HG02763 (cell line): ENCODE results near the gene HTR4.

Experiments
- ATAC-seq: cut with Tn5 transposase; IDR thresholded peaks from one replicate; pipeline ENCODE4 v1.9.1; 2021; ENCODE audit warnings: mild to moderate bottlenecking, moderate library complexity; ENCODE audit not compliant: unreplicated experiment

The HTR4 gene

DNA sequence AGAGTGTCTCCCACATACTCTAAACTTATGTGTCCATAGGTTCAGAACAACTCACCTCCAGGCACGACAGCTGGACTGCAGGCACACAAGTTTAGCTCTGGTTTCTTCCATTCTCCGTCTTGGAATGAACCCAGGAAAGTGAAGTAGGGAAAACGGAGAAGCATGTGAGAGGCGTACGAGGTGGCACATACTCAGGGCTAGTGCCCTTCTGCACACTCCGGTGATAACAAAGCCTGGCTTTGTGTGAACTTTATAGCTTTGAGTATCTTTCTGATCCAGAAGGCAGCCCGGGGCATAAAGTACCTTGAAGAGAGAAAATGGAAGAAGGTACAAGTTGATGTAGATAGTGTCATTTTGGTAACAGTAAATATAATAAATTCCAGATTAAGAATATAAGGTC lies 11.1 kb upstream of the HTR4 start:
- ATAC-seq, result no peak

DNA sequence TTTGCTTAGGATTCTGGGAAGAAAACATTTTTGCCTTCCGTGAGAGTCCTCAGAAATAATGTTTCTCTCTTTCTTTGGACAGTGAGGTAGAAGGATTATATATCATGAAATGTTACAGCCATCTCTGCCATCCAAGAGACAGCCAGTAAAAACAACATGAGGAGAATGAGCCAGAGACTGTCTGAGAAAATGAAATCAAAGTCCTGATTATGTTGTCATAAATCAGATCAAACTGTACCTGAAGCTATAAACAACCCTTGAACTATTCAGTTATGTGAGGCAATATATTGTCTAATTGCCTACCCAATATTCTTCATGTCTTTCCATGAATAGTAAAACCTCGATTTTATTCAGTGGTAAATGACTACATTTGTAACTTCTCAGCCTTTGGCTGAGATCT lies 9.2 kb upstream of the HTR4 start:
- no peak for ATAC-seq

DNA sequence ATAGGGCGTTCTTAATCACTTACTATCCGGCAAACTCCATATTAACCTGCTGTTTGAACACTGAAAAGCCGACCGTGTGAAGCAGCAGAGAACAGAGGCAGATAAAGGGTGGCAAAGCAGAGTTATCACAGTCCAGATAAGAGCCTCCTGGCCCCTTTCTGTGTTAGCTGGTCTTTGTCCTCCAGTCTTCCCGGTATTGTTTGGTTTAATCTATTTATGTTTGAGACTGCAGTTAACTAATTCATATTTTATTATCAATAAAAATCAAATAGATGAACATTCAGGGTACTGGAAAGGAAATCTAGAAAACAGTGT lies 6.0 kb upstream of the HTR4 start:
- ATAC-seq, result no peak

DNA sequence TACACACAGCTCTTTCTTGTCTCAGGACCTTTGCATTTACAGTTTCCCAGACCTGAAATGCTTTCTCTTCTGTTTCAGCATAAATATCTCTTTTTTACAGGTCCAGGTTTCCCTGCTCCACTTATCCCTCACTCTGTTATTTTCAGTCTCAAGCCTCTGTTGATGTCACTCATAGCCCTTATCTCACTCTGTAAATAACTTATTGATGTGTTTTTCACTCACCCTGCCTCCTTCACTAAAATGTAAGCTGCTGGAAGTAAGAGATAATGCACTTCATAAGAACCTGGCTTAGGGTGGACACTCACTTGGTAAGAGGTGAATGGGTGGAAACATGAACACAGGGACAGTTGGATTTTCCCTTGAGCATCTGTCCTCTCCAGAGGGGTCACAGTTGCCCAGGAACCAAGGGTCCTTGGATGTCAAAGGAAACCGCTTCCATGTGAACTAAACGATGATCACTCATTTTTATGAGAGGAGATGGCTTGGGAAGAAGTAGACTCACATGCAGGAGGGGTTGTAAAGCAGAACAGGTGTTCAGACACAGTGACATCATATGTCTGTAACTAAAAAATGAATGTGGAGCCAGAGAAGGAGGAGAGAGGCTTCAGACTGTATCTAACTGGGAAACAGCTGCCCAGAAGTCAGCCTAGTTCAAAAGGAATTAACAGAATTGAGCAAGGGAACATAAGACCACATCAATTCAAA lies 5.5 kb upstream of the HTR4 start:
- no peak for ATAC-seq

DNA sequence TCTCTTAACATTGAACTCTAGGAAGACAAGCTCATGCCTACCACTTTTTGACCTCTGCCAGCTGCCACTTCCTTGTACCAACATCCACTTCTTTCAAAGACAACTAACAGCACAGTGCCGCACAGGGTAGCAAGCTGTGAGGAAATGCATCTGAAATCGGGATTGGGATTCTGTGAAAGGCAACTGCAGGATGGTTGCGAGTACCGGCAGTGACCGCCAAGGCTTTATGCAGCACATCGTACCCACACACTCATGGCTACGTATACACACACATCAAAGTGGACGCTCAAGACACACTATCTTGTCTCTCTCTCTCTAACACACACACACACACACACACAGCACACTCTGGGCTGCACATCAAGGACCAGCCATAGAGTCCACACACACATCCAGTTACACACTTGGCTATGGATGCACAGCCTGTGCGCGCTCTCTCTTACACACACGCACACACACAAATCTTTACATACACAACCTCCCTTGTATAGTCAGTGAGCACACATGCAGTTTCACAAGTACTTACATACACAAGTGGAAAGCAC lies 964 bp downstream of the HTR4 start:
- ATAC-seq, result no peak

DNA sequence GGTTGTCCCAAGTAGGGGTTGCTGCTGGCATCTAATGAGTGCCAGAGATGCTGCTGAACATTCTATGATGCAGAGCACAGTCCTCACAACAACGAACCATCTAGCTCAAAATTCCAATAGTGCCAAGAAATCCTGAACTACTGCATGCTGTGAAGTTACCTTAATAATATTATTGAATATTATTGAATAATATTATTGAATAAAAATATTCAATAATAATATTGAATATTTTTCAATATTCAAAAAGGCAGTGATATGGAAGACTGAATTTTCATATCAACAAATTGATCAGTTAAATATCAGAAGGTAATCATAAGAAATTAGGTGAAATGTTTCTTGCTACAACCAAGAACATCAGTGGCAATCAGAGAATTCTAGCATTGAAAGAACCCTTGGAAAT lies 2.8 kb downstream of the HTR4 start:
- ATAC-seq, result no peak

DNA sequence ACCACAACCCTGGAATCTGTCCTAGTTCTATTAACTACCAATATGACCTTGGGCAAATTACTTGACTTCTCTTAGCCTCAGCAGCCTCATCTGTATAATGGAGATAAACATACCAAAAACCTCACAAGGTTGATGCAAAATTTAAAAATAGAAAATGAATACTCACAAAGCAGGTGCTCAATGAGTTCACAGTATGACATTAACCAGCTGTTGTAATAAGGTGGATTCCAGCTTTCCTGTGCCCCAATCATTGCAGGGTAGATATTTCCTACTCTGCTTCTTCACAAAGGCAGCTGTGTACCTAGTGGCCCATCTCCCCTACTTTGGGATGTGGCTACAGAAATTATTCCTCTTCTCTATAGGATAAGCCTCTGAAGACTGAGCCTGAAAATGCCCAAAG lies 8.8 kb downstream of the HTR4 start:
- no peak for ATAC-seq

DNA sequence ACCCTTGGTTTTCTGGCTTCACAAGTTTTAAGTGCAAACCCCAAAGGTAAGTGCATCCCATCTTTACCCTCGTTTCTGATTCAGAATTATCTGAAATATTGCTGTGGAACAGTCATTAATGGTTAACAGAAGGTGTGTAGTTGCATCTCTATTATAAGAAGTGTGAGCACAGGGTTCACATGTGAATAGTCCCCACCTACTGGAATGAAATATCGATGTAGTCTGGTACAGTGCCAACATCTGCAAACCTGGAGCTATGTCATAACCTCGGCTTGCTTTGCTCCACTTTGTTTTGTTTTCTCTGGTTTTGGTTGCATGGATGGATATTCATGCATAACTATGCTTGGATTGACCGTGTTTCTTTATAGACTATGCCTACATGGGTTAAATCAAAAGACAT lies 12.6 kb downstream of the HTR4 start:
- no peak for ATAC-seq

DNA sequence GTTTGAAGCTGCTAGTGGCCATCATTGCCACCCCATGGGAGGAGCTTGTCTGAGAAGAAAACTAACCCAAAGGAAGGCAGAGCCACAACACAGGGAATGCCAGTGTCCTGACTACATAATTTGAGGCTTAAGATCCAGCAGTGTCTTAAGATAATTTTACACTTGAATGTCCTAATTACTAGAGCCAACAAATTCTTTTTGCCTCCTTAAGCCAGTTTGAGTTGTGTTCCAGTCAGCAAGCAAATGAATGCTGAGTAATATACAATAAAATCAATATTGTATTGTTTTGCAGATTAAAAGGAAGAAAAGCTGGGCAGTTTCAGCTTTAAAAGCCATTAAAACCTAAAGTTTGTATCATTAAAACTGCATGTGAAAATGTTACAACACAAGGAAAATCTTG lies 13.9 kb downstream of the HTR4 start:
- ATAC-seq, result no peak

DNA sequence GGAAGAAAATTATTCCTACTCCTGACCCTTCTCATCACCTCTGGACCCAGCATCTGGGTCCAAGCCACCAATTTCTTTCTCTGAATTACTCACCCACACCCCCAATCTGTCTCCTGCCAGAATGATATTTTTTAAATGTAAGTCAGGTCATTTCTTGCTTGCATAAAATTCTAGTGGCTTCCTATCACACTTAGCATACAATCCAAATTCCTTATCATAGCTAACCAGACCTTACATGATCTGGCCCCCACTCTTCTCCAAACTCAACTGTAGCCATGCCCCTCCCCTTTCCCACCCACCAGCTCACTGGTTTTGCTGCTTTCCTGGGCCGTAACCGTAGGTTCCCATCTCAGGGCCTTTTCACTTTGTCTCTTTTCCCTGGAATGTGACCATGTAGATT lies 15.2 kb downstream of the HTR4 start:
- ATAC-seq, result no peak

DNA sequence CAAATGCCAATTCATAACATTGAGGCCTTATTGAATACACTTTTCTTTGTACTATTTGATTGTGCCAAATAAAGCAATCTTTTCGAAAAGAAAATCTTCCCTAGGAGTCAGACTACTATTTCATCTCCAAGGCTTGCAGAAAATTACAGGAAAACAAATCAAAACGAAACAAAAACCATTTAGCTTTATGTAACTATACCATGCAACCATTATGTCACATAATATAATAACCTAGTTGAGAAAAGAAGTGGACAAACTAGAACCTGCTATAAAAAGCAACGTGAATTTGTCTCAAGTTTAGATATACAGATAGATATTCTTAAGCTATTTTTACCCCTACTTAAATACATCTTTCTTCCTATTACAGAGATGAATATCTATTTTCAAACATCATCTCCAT lies 18.0 kb downstream of the HTR4 start:
- ATAC-seq, result no peak

DNA sequence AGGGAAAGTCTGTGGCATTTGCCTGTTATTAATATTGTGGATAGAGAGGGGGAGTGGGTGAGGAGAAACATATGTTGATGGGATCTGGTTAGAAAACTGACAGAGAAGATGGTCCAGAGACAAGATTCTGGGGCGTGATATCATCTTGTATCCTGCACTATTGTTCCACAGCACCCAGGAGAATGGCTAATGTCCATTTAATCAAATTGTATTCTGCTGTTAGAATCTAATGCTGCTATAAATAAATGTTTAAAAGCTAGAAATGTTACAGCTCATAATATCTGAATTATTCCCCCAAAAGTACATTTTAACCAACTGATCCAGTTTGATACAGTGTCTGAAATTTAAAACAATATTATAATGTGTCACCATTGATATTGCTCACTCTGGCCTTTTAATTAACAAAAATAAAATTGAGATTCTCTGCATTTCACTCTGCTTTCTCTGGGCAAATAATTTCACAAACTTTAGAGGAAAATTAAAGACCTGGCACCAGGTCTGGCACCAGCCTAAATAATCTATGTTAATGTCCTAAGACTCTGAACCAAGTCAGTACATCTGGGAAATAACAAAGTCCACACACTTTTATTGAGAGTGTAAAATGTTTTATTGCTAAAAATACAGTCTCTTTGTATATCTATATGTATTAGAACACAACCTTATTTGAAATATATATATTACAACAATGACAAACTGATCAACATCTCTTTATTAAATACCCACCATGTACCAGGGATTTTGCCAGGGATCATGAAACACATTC lies 18.8 kb downstream of the HTR4 start:
- ATAC-seq, result no peak

DNA sequence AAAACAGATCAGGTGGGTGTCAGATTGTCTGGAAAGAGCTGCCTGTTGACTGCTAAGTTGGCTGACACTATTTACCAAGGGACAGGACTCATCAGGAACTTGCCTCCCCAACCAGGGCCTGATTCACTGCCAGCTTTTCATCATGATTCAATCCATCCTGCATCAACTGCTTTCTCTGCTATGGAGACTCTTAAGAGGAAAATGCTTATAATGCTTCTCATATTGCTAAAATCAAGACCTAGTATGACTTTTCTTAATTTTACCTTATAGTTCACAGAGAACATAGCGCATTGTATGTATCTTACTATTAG lies 21.3 kb downstream of the HTR4 start:
- ATAC-seq, result no peak

DNA sequence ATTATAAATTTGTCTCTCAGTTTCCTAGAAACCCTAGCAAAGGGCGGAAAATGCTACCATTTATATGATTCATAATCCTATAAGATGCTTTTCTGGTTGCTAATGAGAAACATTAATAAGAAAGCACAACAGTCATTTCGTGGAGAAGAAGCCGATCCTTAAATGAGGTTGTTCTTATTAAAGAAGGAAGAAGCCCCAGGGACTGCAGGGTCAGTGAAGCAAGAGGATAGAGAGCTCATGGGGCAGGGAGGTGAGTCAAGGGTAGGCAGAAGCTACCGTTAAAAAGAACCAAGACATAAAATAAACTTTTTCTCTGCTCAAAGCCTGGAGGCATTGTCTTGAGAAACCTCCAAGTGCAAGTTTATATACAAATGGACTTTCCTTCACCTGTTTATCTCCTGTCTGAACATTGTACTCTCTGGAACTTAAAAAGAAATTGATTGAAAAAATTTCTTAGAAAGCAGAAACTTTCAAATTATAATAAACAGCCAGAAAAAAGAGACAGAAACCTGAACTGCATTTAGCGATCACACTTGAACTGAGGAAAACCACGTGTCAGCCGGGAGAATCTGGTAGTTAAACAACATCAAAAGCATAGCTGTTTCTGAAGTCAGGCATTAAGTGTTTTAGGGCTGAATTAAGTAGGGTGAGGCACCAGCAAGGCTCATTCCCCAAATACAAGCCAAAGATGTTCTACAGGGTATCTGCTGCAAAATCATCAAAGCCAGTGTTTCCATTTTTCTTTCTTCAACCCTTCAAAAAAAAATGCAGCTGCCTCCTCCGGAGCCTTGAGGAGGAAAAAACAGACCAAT lies 21.9 kb downstream of the HTR4 start:
- no peak for ATAC-seq

DNA sequence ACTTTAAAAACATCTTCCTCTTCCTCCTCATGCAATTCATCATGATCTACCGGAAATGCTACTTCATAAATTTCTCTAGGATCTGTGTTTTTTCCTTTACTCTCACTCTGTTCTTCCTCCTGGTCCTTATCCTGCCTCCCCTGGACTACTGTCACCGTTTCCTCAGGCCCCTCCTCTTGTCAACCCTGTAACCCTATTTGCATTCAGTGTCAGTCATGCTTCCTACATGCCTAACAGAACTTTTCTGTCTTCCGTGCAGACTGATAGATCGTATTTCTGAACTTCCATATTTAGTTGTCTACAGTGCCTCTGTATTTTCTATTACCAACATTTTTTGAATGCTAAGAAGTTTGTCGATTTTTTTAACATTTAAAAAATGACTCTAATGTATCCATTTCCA lies 27.3 kb downstream of the HTR4 start:
- ATAC-seq, result no peak

DNA sequence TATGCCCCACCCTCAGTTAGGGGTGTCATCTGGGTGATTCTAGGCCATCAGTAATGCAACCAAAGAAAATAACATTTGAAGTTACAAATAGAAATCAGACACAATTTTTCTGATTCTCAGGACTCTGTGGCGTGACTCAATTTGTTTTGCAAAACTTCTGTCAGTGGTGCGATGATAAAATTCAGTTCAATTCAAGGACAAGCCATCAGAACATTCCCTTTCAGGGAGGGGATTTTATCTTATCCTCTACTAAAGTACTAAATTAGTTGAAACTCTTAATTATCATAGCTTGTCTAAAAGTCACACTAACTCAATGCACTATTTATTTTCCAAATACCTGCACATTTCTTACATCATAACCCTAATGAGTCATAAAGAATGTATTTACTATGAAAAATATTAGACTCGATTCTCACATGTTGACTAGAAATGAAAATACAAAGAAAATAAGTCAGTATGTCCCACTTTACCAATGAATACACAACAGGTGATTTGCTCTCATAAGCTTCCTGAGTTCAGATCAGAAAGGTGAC lies 28.2 kb downstream of the HTR4 start:
- no peak for ATAC-seq

DNA sequence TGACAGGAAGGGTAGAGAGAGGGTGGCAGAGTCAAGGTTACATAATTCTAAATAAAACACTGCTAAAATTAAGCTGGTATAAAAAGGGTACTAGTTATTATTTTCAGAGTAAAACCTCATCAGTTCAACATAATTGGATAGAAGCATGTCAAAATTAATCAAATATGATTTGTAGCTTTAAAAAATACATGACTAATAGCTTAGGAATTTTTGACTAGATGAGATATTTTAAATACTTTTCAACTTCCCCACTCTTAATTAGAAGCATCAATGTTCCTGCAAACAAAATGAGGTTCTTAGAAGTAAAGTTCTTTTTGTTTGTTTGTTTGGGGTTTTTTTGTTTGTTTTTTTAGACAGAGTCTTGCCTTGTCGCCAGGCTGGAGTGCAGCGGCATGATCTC lies 29.1 kb downstream of the HTR4 start:
- ATAC-seq, result no peak

DNA sequence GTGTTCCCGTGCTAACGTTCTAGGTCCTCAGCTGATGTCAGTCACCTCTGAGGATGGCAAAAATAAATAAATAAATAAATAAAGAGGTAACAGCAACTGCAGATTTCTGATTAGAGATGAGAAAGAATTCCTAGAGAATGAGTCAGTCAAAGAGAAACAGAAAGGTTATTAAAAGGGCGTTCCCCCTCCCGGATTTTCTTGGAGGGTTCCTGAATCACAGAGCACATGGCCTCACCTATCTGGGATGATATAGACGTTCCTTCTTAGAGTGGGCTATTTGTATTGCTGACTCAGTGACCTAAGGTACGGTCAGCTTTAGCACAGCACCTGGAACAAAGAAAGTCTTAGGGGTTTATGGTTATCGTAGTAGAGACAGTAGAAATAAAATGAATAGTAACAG lies 30.6 kb downstream of the HTR4 start:
- ATAC-seq, result no peak

DNA sequence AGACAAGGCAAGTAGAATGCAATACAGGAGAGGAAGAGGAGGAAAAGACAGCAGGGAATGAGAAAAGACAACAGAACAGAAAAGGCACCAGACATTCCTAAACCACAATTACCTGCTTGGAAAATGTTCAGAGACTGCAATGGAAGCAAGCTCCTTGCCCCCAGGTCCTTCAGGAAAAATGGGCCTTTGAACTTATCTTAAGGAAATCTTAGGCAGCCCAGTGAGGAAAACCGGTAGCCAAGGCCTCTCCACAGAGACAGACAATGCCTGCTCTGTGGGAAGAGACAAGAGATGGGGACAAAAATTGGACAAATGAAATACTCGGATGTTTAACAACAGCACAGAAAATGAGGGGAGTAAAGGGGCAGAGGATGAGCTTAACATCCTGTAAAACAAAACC lies 31.2 kb downstream of the HTR4 start:
- ATAC-seq, result no peak

DNA sequence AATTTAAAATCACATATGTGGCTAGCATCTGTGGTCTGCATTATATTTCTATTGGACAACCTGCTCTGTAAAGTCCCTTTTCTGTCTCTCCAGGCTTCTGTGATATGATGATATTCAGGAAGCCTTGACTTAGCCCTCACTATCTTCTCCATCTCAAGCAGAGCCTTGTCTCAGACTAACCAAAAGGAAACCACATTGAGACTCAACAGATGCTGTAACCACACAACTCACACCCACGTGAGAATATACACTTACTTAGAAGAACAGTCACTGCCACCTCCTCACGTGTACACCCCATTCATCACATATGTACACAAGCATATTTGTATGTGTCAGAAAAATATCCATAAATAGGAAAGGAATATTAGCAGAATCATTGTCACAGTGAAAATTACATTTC lies 33.6 kb downstream of the HTR4 start:
- no peak for ATAC-seq

DNA sequence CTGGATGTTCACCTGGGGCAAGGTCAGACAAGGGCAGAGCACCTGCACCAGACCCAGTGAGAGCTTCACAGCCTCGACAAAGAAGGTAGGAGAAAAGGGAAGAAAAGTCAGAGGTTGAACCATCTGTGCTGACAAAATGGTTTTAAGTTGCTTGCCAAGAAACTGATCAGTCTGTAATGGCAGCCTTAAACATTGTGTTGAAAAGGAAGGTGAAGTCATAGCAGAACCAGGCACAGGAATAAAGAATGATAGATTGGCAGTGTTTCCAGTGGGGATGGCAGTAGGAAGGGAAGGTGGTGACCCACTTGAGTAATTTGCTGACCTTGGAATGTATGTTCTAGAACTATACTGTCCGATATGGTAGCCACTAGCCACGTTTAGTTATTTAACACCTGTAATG lies 34.2 kb downstream of the HTR4 start:
- ATAC-seq, result no peak

DNA sequence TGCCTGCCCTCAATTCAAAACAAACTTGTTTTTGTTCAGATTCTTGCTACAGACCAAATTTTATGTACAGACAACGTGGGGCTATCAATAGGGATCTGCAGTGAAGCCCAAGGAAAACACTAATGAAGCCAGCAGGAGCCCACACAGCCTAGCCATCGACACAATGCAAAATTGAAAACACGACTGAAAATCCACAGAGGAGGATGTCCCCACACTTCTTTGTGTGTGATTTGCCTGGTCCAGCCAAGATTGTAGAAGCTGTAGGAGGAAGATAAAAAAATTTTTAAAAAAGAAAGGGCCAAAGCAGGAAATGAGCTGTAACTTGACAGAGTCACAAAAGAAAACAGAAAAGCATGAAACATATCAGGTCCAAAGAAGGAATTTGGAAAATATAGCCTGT lies 34.8 kb downstream of the HTR4 start:
- no peak for ATAC-seq
